ENCODE measurements around the gene UBL7.

Gene UBL7

DNA sequence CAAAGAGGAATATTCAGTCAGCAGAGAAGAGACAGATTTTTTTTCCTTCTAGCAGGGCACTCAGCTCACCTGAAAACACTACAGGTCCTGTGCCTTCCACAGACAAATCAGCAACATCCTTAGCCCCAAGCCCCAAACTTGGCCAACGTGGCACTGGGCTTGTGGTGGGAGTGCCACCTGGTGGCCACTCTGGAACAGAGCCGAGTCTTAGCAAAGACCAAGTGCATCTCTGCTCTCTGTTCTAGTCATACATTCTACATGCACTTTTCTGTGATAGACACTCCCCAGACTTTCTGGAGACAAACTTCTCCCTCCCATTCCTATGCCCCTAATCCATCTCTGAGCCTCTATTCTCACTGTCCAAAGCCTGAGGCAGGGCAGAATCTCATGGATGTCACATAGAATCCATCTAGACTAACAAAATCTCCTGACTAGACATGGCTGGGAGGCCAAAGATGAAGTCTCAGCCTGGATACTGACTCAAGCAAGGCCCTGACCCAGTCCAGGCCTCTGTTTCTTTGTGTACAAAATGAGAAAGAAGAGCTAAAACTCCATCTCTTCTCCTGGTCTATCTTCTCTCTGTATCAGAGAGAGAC is 22.1 kb downstream of the UBL7 start:
- DNase-seq (ENCODE audit: low spot score) = peak; percentile 81

DNA sequence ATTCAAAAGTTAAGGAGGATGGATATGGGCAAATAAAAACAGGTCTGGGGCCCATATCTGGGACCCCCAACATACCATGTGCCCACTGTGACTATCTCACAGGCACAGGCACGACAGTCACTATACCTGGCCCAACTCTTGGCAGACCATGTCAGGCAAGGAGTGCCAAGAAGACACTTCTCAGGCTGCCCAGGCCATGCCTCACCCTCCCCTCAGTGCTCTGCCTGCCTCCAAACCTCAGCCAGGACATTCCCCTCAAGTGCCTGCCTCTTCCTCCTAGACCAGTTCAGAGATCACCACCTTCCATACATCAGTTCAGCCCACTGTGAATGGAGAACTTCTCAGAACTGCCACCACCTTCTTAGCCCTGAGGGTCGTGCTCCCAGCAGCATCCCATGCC is 22.8 kb downstream of the UBL7 start:
- no peak for DNase-seq (ENCODE audit: low spot score)

DNA sequence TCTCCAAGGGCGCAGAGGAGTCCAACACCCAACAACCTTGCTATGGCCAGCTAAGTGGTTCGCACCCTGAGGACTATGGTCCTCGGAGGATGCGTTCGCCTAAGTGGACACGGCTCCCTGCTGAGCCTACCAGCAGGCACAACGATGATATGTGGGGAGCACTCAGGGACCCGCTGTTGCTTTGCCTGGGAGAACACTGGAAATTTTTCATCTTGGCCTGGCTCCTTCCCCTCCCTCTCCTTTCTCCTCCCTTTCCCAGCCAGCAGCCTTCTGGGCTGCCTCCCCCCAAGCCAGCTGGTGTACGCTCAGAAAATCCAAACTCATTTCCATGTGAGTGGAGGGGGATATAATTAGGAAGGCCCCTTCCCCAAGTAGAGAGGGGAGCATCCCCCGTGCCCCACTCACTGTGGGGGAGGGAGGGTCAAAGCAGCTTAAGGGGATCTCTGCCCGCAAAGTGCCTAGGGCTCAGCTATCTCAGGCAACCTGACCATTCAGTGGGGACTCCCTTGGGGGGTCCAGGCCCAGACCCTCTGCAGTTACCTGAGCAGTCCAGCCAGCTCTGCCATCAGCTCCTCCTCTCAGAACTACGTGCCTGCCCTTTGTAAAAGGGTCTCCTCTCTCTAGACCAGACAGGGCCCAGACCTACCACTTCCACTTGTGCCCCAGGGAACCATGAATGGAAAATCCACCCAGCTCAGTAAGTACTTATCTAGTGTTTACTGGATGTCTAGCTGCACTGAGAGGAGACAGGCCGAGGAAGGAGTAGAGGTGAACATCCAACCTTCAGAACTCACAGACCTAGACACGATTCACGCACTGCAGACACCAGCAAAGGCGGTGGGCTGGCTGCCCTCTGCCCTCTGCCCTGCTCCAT is 26.5 kb downstream of the UBL7 start:
- no peak for DNase-seq (ENCODE audit: low spot score)

DNA sequence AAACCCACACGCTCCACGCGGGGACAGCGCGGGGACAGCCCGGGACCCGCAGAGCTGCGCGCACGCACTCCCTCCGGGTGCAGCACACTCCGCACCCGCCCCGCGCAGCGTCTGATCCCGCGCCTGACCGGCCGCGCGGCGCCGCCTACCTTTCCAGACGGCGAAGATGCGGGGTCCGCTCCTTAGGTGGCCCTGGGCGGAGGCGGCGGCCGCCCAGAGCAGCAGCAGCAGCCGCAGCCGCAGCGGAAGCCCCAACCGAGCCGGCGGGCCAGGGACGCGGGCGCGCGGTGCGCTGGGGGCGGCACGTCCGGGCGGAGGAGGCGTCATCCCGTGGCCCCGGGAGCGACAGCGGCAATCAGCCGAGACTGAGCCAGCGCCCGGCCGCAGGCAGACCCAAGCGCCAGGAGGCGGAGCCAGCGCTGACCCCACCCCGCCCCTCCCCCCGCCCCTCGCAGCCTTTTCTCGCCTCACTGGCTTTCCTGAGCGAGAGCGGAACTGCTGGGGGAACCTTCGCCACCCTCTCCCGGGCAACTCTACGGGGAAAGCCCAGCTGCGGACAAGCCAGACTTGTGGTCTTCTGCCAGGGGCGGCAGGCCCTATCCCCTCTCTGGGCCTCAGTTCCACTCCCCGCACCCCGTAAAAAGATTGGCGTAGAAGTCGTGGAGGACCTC is 27.2 kb downstream of the UBL7 start, which contains the start of gene SEMA7A:
Gene SEMA7A (minus strand): TSS at position 367 of the 671 bp plus-strand sequence. CDS start 40 bp downstream, at position 327.
- DNase-seq (ENCODE audit: low spot score) = peak; percentile 87

DNA sequence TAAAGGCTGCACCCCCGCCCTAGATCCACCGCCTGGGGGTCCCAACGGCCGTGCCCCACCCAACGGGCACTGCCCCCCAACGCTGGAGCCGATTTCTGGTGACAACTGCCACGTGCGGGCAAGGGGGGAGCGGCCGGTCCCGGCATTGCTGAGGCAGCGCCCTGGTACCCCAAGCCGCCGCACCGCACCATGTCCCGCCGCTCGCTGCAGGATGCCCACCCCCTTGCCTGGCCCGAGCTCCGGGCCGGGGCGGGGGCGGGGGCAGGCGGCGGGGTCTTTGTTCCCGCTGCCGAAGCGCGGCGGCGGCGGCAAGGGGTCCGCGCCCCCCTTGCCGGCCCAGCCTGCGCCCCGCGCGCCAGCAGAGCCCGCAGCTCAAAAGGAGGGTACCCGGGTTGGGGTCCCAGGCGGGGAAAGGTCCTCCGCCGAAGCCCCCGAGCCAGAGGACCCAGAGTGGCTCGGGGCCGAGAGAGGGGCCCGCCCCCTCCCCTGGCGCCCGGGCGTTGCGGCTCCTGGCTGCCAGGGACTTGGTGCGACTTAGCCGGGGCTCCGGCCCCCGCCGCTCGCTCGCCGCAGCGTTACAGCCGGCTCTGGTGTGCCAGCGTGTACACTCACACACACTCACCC is 27.9 kb downstream of the UBL7 start:
- no peak for DNase-seq (ENCODE audit: low spot score)

DNA sequence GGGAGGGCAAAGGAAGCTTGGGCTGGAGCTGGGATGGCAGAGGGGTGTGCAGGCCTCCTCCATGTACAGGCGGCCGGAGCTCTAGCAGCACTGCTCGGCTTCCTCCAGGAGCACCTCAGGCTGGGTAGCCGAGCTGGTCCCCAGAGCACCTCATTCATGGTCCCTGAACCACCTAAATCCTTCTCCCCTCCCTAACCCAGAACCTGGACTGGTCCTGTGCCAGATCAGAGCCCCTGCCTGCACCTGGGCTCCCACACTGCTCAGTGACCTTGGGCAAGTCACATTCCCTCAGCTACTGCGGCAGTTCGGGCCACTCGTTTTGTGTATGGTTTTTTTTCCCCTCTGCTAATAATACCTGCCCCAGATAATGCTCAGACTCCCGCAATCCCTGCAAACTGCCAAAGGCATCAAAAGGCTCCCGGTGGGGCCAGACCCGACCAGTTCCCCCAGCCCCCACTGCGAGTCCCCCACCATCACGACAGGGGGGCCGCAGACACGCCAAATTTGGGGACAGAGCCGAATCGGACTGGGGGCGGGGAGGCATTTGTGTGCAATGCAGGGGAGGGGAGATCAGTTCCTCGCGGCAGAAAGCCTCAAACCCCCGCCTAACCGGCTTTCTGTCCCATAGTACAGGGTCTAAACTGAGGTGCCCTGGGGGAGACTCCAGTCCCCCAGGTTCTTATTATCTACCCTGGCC is 28.5 kb downstream of the UBL7 start:
- DNase-seq (ENCODE audit: low spot score) = no peak

DNA sequence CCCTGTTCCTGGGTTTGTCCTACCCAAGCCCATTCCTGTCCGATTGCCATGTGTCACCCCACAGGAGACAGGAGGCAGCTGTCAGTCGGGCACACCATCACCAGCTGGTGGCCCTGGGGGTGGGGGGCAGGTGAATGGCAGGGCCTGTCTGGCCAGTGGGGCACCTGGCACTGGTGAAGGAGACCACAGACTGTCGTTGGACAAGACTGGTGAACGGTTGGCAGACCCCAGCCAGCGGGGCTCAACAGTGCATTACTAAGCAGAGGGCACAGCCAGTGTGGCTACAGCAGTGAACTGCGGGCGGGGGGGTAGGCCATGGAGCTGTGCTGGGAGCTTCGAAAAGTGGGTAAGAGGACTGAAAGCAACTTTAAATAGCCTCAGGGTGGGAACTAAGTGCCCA is 29.3 kb downstream of the UBL7 start:
- no peak for DNase-seq (ENCODE audit: low spot score)

DNA sequence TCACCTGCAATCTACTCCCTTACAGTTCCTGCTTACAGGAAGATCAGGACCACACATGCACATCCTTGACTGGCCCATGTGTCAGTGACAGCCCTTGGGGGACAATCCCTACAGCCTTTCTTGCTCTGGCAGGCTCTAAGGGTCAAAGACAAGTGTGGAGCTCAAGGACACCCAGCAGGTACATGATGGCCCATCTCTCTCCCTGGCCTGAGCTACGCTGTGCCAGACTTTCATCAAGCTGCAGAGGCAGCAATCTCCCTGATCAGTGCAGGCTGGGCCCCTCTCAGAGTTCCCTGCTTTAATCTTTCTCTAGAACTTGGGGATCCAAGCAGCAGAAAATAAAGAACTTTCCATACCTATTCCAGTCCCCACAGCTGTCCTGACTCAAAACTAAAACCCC is 29.8 kb downstream of the UBL7 start:
- no peak for DNase-seq (ENCODE audit: low spot score)

DNA sequence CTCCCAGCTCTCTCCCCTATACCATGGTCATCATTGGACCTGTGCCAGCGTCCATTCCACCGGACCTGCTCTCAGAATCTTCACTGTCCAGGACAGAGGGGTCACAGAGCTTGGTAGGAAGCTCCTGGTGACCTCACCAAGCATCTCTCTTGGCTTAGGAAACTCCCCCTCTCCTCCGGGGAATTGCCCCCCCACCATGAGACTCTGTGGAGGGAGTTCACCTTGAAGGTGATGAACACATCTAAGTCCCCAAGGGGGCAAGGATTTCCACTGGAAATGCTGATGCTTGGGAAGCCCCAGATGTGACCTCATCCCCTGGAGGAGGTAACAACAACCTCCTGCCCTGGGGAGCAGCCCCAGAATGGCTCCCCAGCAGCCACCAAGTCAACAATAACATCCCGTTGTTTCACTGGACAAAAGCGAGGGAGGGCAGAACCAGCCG is 30.4 kb downstream of the UBL7 start:
- no peak for DNase-seq (ENCODE audit: low spot score)

DNA sequence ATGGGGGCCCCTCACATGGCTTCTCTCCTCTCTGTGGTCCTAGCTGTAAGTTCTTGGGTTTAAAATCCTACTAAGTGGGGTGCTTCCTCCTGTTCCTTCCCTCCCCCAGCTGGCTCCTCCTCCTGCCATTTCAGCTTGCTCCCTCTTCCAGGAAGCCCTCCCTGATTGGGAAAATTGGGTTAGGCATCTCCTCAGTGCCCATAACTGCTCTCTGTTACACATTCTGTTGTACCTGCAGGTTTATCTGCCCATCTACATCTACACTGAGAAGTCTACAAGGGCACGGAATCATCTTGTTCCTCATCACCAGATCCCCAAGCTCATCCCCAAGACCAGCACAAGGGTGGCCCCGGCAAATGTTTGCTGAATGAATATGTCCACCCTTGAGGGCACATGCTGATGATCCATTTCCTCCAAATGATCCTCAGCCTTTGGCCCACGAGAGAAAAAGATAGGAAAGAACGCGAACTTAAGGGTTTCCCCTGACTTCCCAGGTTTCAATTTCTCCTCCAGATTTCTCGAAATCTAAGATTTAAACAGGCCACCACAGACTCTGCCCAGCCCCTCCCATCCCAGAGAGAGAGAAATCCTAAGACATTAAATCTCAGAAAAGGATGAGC is 31.1 kb downstream of the UBL7 start:
- no peak for DNase-seq (ENCODE audit: low spot score)

DNA sequence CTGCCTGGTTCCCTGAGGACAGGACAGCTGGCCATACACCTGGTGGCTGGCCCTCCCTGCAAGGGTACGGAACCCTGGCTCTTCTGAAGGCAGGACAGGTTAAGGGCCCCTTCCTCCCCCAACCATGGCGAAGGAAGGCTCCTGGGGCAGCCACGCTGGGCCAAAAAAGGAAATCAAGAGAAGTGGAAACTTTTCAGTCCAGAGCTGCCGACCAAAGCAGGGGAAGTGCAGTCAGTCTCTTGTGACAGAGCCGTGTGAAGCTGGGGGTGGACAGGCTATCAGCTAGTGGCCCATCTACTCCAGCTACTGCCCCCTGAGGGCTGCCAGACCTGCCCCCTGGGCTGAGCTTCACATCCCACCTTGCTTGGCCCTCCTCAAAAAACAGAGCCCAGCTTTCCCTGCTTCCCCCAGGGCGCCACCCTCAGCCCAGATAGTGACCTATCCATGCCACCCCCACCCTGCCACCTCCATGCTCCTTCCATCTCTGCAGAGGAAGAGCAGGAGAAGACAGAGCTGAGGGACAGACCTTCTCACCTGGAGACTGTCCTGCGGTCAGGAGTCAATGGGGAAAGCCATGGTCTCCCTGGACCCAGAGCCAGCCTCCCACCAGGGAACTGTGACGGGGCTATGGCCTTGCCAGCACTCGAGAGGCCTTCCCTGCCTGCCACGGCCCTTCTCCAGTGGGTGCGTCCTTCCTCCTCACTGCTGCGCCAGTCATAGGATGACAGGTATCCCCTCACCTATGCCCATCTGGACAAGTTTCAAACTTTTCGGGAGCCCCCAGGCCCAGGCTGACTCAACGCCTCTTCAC is 31.8 kb downstream of the UBL7 start:
- no peak for DNase-seq (ENCODE audit: low spot score)

DNA sequence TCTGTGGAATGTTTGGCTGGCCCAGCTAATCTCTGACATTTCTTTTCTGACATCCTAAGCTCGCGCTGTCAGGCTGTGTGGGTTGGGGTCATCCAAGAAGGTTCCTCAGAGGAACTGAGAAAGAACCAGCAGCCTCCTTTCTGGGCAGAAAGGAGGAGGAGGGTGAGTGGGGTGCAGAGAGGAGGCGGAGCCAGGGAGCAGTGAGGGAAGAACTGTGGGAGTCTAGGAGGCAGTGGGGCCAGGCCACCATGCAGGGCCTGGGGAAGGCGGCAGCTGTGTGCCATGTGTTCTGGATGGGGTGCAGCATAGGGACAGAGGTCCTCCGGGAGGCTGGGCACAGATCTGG is 32.5 kb downstream of the UBL7 start:
- DNase-seq (ENCODE audit: low spot score) = no peak

DNA sequence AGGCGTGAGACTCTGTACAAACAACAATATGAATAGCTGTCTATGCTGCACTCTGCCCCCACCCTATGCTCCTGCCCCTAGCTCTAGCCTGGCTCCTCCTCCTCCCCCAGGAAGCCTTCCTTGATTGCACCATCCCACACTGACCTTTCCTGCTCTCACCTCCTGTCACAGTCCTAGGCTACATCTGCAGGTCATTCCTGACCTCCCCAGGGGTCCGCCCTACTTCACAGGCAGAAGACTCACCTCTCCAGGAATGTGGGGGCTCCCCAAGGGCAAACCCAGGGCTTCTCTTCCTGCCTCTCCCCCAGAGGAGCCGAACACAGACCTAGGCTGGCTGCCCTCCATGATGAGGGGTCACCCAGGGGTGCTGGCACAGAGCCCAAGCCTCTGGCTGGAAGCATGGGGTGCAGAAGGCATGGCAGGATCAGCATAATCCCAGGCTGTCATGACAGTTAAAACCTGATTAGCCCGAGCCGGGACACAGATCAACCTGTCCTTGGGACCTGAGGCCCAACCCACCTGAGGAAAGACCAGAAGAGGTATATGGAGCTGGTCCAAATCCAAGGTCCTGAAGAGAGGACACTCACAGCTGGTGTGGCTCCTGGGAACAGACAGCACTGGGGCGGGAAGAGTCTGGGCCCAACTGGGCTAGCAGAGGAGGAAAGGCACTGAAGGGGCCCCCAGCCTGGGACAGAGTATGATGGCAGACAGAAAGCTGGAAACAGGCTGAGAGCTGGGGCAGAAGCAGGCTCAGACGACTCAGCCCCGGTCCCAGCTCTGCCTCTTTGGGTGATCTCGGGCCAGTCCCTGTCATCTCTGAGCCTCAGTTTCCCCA is 33.1 kb downstream of the UBL7 start:
- DNase-seq (ENCODE audit: low spot score) = no peak

DNA sequence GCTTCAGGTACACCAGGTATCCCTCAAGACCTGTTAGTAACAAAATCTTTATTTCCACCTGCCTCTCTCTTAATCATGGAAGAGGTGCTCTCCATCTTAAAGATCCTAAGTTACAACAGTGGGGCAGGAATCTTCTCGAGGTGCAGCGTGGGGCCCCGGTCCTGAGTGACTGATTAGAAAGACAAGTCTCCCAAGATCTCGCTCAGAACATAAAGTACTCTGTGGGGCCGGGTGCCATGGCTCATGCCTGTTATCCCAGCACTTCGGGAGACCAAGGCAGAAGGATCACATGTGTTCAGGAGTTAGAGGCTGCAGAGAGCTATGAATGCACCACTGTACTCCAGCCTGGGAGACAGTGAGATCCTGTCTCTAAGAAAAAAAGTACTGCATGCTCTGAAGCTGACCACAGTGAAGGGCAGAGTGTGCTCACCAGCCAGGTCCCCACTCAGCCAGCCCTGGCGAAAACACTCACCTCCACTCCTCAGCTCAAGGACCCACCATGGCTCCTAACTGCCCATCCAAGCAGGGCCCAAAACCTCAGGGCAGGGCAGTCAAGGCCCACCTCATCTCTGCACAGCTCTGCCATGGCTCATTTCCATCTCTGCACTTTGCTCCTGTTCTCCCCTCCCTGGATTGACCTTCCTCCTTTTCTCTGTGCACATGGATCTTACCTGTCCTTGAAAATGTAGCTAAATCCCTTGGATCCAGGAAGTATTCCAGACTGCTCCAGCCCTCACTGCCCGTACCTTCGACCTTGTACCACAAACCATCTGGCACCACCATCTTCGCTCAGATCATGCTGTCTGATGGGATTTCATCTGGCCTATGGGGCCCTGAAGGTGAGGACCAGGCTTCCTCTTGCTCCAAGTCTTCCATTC is 34.3 kb downstream of the UBL7 start:
- no peak for DNase-seq (ENCODE audit: low spot score)

DNA sequence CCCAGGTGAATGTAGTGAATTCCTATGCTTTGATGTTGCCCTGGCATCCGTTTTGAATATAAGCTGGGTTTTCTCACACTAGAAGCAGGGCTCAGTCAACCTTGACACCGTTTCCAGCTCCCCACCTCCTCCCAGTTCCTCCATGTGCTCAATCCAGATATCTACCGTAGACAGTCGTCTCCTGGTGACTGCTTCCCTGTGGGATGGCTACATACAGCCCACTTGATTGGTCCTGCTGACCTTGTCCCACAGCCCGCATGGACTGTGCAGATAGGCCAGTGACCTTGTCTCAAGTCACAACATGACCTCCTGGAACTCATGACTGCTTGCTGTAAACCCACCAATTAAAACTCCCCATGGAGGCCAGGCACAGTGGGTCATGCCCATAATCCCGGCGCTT is 35.3 kb downstream of the UBL7 start:
- DNase-seq (ENCODE audit: low spot score) = no peak

DNA sequence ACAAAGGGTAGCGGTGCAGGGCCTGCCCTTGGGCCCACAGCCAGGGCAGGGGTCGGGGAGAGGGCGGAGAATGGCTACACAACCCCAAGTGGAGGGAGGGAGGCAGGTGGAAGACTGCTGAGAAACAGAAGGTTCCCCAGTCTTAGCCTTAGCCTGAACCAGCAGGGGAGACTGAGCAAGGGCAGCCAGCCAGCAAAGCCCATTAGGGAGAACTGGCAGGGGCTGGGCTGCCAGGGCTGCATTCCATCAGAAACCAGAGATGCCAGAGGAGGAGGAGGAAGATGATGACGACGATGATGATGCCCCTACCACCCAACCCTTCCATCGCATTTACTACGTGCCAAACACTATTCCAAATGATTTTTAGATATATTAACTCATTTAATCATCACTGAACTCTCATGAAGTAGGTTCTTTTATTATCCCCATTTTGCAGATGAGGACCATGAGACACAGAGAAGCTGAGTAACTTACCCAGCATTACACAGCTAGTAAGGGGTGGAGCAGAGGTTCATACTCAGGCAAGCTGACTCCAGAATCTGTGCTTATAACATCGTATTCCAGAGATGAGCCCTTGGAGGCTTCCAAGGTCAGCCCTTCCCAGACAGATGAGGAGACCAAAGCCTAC is 35.9 kb downstream of the UBL7 start:
- DNase-seq (ENCODE audit: low spot score) = no peak

DNA sequence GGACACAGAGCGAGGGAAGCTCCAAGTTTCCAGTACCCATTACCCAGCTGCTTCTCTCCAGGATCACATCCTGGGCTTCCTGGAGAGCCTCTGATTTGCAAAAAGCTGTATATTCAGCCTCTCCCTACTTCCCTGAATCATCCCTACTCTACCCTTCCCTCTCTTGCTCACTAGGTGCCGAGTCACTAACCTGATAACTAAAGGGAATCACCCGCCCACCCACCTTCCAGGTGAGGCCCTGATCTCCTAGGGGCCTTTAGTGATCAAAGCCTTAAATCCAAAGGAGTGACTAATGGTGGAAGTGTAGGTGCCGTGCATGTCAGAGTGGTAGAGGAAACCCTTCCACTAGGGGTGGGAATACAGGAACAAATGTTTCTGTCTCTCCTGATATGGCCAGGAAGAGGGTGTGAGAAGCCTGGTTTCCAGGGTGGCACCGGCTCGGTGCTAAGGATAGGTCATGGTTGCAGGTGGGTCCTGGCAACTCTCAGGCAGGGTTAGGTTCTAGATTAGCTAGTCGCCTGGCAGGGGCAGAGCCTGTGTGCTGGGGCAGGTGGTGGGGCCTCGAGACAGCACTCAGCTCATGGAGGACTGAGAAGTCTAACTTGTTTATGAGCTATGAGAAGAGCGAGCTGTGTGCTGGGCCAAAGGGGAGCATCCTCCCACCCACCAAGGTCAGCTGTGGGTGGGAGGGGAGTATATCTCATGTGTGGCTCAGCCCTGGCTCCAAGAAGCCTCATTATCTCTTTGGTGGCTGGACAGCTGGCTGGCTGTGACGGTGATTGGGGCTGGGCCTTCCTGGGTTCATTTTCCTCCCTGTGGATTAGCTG is 37.3 kb downstream of the UBL7 start:
- no peak for DNase-seq (ENCODE audit: low spot score)

Data from putamen (tissue), 1 donor.